HG03442 (cell line): ENCODE results near the gene RFTN1.

Experiments used
- ATAC-seq: cut with Tn5 transposase; IDR thresholded peaks from one replicate; pipeline ENCODE4 v1.9.1; 2021; ENCODE audit warnings: mild to moderate bottlenecking, moderate library complexity; ENCODE audit not compliant: unreplicated experiment

RFTN1 gene

GRCh38 chr3:16468336-16469098, 45.0 kb downstream of the RFTN1 start:
- ATAC-seq: peak; percentile 15

- ATAC-seq: peak; percentile 14
Measured at GRCh38 chr3:16468002-16468335, 45.5 kb downstream of the RFTN1 start.

- ATAC-seq: peak; percentile 87
Measured at GRCh38 chr3:16467393-16467792, 46.1 kb downstream of the RFTN1 start.

GRCh38 chr3:16466822-16467221, 46.7 kb downstream of the RFTN1 start:
- ATAC-seq: no peak

- ATAC-seq: no peak
Measured at GRCh38 chr3:16464511-16465148, 48.9 kb downstream of the RFTN1 start.

GRCh38 chr3:16463914-16464313, 49.6 kb downstream of the RFTN1 start:
- ATAC-seq: no peak

- ATAC-seq: no peak
Measured at GRCh38 chr3:16463119-16463518, 50.4 kb downstream of the RFTN1 start.

GRCh38 chr3:16462679-16463078, 50.8 kb downstream of the RFTN1 start:
- no peak for ATAC-seq

GRCh38 chr3:16461463-16462245, 51.8 kb downstream of the RFTN1 start:
- ATAC-seq: no peak

- ATAC-seq: no peak
Measured at GRCh38 chr3:16460886-16461285, 52.6 kb downstream of the RFTN1 start.

GRCh38 chr3:16460273-16460672, 53.2 kb downstream of the RFTN1 start:
- ATAC-seq: no peak

- ATAC-seq: no peak
Measured at GRCh38 chr3:16456784-16457415, 56.6 kb downstream of the RFTN1 start.

GRCh38 chr3:16455966-16456365, 57.5 kb downstream of the RFTN1 start:
- ATAC-seq: no peak

- ATAC-seq: no peak
Measured at GRCh38 chr3:16455001-16455400, 58.5 kb downstream of the RFTN1 start.

- ATAC-seq: no peak
Measured at GRCh38 chr3:16452261-16452660, 61.2 kb downstream of the RFTN1 start.

GRCh38 chr3:16449369-16449768, 64.1 kb downstream of the RFTN1 start:
- ATAC-seq: no peak

GRCh38 chr3:16448639-16449070, 64.8 kb downstream of the RFTN1 start:
- peak; percentile 64 for ATAC-seq

GRCh38 chr3:16447135-16447534, 66.4 kb downstream of the RFTN1 start:
- ATAC-seq: no peak

- no peak for ATAC-seq
Measured at GRCh38 chr3:16444344-16444743, 69.2 kb downstream of the RFTN1 start.

GRCh38 chr3:16442730-16443129, 70.8 kb downstream of the RFTN1 start:
- no peak for ATAC-seq

GRCh38 chr3:16441371-16441875, 72.1 kb downstream of the RFTN1 start:
- ATAC-seq: no peak
